Ectodermal cell (in vitro differentiated cells): ENCODE measurements around the gene CDH4.

Experiments
- H3K27ac ChIP-seq: 2 replicates; pipeline ENCODE4 v1.7.0; 2013; ENCODE audit warnings: mild to moderate bottlenecking, low read depth, low read length; ENCODE audit not compliant: insufficient read depth, poor library complexity, severe bottlenecking
- H3K27me3 ChIP-seq: 2 replicates; pipeline ENCODE4 v1.7.0; 2013; ENCODE audit warnings: mild to moderate bottlenecking, low read length; ENCODE audit not compliant: insufficient read depth, control insufficient read depth, poor library complexity, severe bottlenecking
- H3K36me3 ChIP-seq: one replicate; pipeline ENCODE4 v1.7.0; 2013; ENCODE audit warnings: low read length; ENCODE audit not compliant: control insufficient read depth, insufficient read depth
- H3K4me1 ChIP-seq: one replicate; pipeline ENCODE4 v1.7.0; 2013; ENCODE audit warnings: low read length; ENCODE audit not compliant: control insufficient read depth, insufficient read depth
- H3K4me3 ChIP-seq: 2 replicates; pipeline ENCODE4 v1.7.0; 2013; ENCODE audit warnings: low read depth, low read length, control low read depth; ENCODE audit not compliant: insufficient read depth
- H3K9me3 ChIP-seq: 2 replicates; pipeline ENCODE4 v1.7.0; 2013; ENCODE audit warnings: mild to moderate bottlenecking, low read length, moderate library complexity; ENCODE audit not compliant: control insufficient read depth
- WGBS, 2 experiments: methylation state at CpG; one replicate each; pipeline ENCODE4 v1.1.7; 2013; ENCODE audit warnings: missing lambda C conversion rate in 2 of 2; 5-methylcytosine and 5-hydroxymethylcytosine counted together

CDH4 gene

DNA sequence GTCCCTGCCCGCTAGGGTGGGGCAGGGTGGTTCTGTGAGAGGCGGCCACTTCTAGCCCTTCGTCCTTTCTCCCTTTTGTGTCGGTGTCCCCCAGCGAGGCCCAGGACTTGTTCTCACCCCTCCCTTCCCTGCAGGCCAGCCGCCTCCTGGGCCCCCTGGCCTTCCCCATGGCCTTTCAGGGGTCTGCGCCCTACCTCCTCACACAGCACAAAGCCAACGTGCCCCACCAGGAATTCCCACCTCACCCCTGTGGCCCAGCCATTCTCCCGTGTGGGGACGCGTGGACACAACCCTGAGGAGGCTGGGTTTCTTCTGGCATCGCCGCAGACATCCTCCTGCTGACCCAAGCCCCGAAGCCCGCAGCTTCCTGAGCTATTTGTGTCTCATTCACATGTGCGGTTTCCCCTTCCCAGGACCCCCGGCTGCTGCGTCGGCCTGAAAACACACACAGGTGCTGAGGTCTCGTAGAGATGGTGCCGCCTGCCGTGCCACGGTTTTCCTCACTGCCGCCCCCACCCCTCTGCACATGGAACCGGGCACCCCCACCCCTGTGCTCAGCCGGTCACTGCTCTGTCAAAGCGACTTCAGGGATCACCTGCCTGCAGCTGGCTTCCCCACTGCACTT is 375.8 kb downstream of the CDH4 start:
- Histone ChIP-seq H3K27me3 (no peaks in the 10 kb centered on the region), H3K4me1 (peaks cover 9% of the 10 kb centered on the region), H3K4me3 (no peak overlapping the region), H3K36me3 (no peaks in the 10 kb centered on the region), H3K9me3 (no peaks in the 10 kb centered on the region), H3K27ac (no peak overlapping the region)
- WGBS, 2 experiments = 90 to 93% methylated on average over 27 of the region's 27 CpGs

DNA sequence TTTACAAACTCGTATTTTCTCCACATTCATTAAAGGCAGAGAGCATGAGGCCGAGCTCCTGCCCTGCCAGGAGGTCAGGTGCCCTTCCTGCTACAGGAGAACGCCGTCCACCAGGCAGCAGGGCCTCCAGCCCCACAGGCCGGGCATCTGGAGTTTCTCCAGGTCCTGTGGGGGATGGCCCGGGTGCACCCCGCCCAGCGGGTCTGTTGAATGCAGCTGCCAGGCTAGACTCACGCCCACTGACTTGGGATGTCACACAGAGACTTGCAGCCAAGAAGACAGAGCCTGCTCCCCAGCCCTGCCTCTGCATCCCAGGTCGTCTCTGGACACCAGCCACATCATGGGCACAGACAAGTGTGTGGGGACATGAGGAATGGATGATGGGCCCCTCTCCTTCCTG is 376.4 kb downstream of the CDH4 start:
- no peaks in the 10 kb centered on the region for H3K27me3 ChIP-seq
- 93% methylated on average over 10 of the region's 10 CpGs for WGBS, 2 experiments
- H3K27ac ChIP-seq = no peak overlapping the region
- H3K9me3 ChIP-seq = no peaks in the 10 kb centered on the region
- H3K36me3 ChIP-seq = no peaks in the 10 kb centered on the region
- H3K4me1 ChIP-seq = peaks cover 9% of the 10 kb centered on the region
- H3K4me3 ChIP-seq = no peak overlapping the region

DNA sequence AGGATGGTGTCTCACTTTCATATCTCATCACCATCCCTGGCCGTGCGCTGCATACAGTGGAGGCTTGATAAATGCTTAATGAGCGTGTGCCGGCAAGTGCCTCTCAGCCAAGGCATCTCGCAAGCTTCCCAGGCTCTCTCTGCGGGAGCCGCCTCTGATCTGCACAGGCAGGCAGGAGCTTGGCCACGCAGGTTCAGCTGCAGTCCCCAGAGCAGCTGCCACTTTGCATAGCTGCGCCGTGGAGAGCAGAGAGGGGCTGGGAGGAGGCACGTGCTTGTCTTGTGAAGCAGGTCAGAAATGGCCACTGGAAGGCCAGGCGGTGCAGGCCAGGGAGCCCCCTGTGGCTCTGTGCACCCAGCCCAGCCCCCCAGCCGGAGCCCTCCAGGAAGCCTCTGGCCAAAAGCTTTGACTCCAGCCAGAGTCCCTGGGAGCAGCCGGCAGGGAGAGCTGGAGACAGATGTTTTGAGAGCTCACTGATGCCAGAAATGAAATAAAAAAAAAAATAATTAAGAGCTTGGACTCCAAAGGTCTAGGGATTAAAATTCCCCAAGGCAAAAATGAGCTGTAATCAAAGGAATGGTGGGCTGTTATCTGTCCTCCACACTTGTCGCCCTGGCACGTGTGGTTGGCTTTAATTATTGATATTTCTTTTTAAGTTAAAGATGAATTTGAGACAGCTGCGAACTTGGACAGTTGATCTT is 377.0 kb downstream of the CDH4 start:
- Histone ChIP-seq H3K4me1 (peaks cover 9% of the 10 kb centered on the region), H3K27me3 (no peaks in the 10 kb centered on the region), H3K36me3 (no peaks in the 10 kb centered on the region), H3K4me3 (no peak overlapping the region), H3K9me3 (no peaks in the 10 kb centered on the region), H3K27ac (no peak overlapping the region)
- 80 to 83% methylated on average over 17 of the region's 17 CpGs for WGBS, 2 experiments

DNA sequence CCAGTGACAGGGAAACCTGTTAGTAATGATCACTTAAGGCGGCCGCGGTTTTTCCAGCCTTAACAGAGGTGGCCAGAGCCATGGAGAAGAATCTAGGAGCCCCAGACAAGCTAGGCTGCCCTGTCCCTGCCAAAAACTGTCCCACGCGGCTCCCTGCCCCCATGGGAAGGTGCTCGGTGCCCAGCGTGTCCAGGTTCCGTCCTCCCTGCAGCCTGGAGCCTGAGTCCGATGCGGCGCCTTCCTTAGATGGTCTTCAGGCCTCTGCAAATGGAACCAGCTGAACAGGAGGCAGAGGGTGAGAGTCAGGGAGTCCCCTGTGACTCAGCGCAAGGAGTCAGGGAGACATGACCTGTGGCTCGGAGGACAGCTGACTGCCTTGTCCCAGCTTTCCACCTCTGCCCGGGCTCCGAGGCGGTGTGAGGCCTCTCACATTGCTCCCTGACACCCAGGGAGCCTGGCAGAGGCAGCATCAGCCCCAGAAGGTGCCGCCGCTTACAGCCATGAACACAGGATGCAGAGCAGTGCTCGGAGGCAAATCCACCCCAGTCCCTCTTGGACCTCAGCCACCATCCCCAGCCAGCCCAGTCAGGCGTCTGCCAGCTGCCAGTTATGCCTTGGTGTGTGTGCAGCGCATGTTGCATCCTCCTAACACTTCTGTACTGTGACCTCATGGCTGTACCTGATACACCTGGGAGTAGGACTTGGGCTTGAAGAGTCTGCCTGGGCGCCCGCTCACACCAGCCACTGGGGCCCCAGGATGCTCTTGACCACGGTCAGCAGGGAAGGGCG is 377.7 kb downstream of the CDH4 start:
- H3K4me3 ChIP-seq = no peak overlapping the region
- H3K36me3 ChIP-seq = no peaks in the 10 kb centered on the region
- WGBS, 2 experiments = 93 to 94% methylated on average over 25 of the region's 25 CpGs
- H3K27ac ChIP-seq = no peak overlapping the region
- H3K9me3 ChIP-seq = no peaks in the 10 kb centered on the region
- peaks cover 9% of the 10 kb centered on the region for H3K4me1 ChIP-seq
- H3K27me3 ChIP-seq = no peaks in the 10 kb centered on the region

DNA sequence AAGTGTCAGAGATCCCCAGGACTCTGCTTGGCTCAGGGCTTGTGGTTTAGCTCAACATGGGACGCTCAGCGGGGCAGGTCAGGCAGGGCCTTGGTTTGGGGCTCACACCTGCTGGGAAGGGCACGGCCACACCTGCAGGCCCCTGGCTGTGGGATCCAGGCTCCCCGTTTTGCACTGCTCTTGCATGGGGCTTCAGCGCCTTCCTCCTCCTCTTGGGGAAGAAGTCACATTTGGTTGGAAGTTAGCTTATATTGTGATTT is 378.3 kb downstream of the CDH4 start:
- Histone ChIP-seq H3K4me3 (no peak overlapping the region), H3K36me3 (no peaks in the 10 kb centered on the region), H3K9me3 (no peaks in the 10 kb centered on the region), H3K4me1 (peaks cover 9% of the 10 kb centered on the region), H3K27me3 (no peaks in the 10 kb centered on the region), H3K27ac (no peak overlapping the region)
- WGBS, 2 experiments = 90 to 93% methylated on average over 5 of the region's 5 CpGs

DNA sequence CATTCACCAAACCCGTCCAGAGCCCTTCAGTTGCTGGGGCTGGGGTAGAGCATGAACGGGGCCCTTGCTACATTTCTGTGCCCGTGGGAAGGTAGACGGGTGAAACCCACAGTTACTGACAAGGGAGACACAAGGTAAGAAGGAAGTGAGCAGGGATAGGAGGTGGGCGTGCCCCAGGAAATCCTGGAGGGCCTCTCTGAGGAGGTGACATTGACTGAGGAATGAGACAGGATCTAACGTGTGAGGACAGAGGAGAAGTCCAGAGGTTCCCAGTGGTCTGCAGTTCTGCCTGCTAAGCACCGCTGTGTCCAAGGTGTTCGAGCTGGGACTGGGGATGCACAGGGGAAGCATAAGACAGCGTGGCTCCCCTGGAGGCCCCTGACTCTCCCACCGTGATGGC is 378.8 kb downstream of the CDH4 start:
- Histone ChIP-seq H3K4me1 (peaks cover 14% of the 10 kb centered on the region), H3K4me3 (no peak overlapping the region), H3K27me3 (no peaks in the 10 kb centered on the region), H3K9me3 (no peaks in the 10 kb centered on the region), H3K27ac (no peak overlapping the region), H3K36me3 (no peaks in the 10 kb centered on the region)
- WGBS, 2 experiments = 93 to 94% methylated on average over 10 of the region's 10 CpGs

DNA sequence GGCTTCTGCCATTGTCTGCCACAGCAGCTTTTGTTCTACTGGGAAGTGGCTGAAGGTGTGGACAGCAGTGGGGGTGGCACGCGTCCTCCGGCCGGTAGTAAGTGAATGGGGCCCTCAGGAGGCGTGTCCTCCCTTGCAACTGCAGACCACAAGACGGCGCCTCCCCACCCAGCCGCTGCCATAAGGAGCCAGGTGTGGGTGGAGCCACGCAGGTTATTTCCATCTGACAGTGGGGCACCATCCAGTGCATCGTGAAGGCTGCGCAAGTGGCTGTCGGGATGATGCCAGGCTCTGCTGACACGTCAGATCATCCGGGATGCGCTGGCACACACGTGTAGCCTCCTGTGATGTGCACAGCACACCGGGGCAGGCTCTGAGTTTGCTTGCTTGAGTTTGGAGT is 379.7 kb downstream of the CDH4 start:
- WGBS, 2 experiments = 86 to 88% methylated on average over 17 of the region's 17 CpGs
- no peaks in the 10 kb centered on the region for H3K36me3 ChIP-seq
- H3K4me3 ChIP-seq = no peak overlapping the region
- no peak overlapping the region for H3K27ac ChIP-seq
- H3K4me1 ChIP-seq = peaks cover 23% of the 10 kb centered on the region
- no peaks in the 10 kb centered on the region for H3K9me3 ChIP-seq
- H3K27me3 ChIP-seq = no peaks in the 10 kb centered on the region

DNA sequence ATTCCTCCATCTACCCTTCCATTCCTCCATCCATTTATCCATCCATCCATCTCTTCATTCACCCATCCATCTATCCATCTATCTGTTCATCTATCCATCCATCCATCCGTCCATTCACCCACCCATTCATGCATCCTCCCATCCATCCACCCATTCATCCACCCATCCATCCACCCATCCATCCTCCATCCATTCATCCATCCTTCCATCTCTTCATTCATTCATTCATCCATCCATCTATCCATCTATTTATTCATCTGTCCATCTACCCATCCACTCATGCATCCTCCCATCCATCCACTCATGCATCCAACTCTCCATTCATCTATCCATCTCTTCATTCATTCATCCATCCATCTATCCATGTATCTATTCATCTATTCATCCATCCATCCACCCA is 380.9 kb downstream of the CDH4 start:
- no peaks in the 10 kb centered on the region for H3K36me3 ChIP-seq
- 84 to 89% methylated on average over 1 of the region's 1 CpG for WGBS, 2 experiments
- H3K27ac ChIP-seq = no peak overlapping the region
- H3K4me3 ChIP-seq = no peak overlapping the region
- peaks cover 24% of the 10 kb centered on the region for H3K4me1 ChIP-seq
- H3K9me3 ChIP-seq = no peaks in the 10 kb centered on the region
- no peaks in the 10 kb centered on the region for H3K27me3 ChIP-seq

DNA sequence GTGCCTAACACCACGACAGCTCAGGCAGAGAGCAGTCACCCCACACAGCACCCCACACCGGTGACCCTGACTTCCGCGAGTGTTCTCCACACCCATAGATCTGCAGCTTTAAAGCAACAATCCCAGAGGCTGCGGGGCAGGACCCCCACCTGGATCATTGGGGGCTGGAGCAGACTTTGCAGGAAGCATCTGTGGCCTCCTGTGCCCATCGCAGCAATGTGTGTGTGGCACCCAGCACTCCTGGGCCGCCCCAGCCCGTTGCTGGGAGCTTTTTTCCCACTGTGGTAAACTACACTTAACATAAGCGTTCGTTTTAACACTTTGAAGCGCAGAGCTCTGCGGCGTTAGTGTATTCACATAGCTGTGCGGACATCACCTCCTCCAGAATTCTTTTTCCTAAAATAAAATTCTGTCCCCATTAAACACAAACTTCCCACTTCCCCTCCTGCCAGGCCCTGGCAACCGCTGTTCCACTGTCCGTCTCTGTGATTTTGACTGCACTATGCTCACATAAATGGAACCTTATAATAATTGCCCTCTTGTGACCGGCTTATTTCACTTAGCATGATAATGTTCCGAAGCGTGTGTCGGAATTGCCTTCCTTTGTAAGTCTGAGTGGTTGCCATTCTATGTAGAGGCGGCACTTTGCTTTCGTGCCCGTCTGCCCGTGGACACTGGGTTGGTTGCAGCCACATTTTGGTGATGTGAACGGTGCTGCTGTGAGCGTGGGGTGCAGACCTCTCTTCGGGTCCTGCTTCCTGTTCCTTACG is 382.5 kb downstream of the CDH4 start:
- 94 to 96% methylated on average over 28 of the region's 28 CpGs for WGBS, 2 experiments
- no peak overlapping the region for H3K4me3 ChIP-seq
- H3K4me1 ChIP-seq = peaks cover 15% of the 10 kb centered on the region
- H3K27ac ChIP-seq = no peak overlapping the region
- H3K9me3 ChIP-seq = no peaks in the 10 kb centered on the region
- no peaks in the 10 kb centered on the region for H3K27me3 ChIP-seq
- no peaks in the 10 kb centered on the region for H3K36me3 ChIP-seq
